Activated CD4-positive, alpha-beta T cell treated with anti-CD3 and anti-CD28 coated beads, Interleukin-2, amount 50 U/mL, for 48 hours (primary cell): ENCODE data around the gene WDR90.

ENCODE experiments used
- DNase-seq, 2 experiments: peaks; one replicate each; pipeline ENCODE4 v3.0.0-alpha.2; 2020

The WDR90 gene

DNA sequence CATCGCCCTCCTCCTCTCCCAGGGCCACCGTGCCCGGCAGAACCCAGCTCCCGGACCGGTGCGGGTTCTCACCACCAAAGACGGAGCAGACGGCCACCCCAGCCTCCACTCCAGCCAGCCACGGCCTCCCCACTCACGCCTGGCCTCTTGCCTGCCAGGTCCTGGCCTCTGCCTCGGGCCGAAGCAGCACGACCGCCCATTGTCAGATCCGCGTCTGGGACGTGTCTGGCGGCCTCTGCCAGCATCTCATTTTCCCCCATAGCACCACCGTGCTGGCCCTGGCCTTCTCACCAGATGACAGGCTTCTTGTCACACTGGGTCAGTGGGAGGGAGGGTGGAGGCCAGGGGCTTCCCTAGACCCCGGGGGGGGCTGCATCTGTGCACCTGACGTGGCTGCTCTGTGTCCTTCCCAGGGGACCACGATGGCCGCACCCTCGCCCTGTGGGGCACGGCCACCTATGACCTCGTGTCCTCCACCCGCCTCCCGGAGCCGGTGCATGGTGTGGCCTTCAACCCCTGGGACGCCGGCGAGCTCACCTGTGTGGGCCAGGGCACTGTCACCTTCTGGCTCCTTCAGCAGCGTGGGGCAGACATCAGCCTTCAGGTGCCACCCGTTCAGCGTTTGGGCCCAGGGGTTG, 12.1 kb downstream of the WDR90 start:
- no peak for DNase-seq

DNA sequence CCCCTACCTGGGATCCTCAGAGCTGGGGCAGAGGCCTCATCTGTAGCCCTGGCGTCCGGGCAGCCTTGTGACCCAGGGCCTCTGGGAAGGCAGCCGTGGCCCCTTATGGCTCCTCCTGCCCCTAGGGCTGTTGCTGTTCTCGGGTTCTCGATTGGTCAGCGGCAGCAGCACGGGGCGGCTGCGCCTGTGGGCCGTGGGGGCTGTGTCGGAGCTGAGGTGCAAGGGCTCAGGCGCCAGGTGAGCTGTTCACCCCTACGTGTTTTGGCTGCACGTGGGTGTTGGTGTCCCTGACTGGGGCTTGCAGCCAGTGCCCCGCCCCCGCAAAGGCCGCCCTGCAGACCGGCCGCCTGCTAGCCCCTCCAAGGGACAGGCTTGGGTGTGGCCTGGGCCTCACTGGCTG, 12.9 kb downstream of the WDR90 start:
- DNase-seq = no peak

DNA sequence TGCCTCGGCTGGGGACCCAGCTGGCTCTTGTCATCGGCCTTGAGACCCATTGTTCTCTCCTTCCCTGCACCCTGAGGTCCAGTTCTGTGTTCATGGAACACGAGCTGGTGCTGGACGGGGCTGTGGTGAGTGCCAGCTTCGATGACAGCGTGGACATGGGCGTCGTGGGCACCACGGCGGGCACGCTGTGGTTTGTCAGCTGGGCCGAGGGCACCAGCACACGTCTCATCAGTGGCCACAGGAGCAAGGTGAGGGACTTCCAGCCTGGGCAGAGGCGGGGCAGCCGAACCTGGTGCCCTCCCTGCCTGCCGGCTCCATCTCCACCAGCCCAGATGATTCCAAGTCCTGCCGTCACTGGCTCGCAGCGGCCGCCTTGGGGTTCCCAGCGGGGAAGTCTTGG, 13.4 kb downstream of the WDR90 start:
- DNase-seq = no peak

DNA sequence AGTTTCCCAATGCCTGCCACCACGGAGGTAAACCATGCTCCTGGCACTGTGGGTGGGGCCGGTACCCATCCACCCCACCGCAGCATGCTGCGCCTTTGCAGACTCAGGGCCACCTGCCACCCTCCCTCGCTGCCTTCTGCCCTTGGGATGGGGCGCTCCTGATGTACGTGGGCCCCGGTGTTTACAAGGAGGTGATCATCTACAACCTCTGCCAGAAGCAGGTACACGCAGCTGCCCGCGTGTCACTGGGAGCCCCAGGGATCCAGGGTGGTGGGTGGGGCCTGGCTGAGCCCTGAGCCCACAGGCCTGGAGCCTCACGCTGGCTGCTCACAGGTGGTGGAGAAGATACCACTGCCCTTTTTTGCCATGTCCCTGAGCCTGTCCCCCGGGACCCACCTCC, 17.4 kb downstream of the WDR90 start:
- no peak for DNase-seq

DNA sequence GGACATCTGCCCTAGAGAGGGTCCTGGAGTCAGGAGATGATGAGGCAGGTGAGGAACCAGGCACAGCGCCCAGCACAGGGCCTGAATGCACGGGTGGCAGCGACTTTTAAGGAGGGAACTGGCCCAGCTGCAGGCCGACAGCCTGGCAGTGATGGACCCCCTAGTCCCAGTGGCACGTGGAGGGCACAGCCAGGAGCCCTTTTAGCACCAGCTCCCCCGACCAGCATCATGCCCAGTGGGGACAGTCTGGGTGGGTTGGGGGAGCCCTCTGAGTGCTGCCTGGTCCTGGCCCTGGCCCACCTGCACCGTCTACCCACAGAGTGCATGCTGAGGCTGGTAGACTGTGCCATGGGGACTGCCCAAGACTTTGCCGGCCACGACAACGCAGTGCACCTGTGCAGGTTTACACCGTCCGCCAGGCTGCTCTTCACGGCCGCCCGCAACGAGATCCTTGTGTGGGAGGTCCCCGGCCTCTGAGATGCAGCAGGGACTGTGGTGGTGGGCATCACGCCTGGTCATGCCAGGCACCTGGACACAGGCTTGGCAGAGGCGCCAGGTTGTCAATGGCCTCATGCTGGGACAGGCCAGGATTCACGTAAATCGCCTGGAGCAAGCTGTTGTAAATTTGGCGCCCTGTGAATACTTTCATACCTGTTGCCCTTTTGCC, 18.1 kb downstream of the WDR90 start:
- DNase-seq = no peak

DNA sequence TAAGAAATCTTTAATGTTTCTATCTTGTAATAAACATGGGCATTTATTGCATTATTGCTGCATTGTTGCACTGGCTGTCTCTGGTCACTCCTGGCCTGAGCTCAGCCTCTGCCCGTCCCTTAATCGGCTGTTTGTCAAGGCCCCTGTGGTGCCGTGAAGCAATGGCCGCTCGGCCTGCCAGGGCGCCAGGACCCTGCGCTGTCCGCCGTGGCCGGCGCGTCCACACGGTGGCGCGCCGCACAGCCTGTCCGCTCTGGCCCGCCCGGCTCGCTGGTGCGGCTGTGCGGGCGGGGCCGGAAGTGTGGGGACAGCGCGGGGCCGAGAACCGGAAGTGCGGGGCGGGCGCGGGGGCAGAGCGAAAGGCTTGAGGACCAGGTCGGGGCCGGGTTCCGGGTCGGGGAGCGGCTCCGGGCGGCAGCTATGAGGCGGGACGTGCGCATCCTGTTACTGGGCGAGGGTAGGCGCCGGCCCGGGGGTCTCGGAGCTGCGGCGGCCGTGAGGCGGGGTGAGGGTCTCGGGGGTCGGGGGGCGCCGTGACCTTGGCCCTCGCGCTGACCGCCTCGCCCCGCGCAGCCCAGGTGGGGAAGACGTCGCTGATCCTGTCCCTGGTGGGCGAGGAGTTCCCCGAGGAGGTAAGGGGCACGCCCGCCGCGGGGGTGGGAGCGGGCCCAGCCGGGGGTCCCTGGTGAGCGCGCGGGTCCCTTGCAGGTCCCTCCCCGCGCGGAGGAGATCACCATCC, 18.8 kb downstream of the WDR90 start, which contains the start of gene RHOT2:
Gene RHOT2 (plus strand): TSS at position 353 of the 739 bp plus-strand sequence. CDS start 68 bp downstream, at position 421.
- DNase-seq = peak; percentile 93 to 95

DNA sequence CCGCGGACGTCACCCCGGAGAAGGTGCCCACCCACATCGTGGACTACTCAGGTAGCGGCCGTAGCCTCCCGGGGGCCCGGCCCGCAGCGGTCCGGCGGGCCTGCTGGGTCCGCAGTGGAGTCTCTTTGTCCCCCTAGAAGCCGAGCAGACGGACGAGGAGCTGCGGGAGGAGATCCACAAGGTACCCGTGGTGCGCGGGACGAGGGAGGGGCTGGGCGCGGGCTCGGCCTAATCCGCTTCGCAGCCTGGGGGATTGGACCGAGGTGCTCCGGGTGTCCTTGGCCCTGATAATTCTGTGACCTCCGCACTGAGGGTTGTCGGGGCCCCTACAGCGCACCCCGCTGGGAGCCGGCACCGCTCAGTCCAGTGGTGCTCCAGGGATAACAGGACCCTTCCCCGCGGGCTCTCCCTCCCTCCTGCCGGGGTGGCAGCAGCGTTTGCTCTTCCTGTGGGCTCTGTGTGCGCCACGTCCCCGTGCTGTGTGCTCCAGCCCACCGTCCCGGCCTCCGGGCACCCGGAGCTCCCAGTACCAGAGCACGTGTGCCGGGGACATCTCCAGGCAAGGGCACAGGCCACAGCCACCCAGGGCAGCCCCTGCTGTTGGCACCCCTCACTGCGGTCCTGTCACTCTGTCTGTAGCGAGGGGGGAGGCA, 19.5 kb downstream of the WDR90 start:
- DNase-seq = no peak

DNA sequence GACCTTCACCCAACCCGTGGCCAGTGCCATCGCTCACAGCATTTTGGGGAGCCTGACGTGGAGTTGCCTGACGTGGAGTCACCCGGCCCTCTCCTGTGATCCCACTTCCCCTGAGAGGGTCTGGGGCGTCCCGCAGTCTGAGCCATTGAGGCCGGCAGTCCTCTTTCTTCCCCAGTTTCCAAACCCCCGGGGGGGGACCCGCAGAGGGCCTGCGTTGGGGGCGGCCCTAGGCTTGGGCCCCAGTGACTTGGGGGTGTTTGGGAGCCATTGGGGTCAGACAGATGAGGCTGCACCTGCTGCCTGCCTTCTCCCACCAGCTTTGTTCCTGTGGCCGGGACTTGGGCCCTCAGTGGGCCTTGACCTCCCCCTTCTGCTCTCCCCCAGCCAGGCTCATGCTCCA, 20.5 kb downstream of the WDR90 start:
- no peak for DNase-seq

DNA sequence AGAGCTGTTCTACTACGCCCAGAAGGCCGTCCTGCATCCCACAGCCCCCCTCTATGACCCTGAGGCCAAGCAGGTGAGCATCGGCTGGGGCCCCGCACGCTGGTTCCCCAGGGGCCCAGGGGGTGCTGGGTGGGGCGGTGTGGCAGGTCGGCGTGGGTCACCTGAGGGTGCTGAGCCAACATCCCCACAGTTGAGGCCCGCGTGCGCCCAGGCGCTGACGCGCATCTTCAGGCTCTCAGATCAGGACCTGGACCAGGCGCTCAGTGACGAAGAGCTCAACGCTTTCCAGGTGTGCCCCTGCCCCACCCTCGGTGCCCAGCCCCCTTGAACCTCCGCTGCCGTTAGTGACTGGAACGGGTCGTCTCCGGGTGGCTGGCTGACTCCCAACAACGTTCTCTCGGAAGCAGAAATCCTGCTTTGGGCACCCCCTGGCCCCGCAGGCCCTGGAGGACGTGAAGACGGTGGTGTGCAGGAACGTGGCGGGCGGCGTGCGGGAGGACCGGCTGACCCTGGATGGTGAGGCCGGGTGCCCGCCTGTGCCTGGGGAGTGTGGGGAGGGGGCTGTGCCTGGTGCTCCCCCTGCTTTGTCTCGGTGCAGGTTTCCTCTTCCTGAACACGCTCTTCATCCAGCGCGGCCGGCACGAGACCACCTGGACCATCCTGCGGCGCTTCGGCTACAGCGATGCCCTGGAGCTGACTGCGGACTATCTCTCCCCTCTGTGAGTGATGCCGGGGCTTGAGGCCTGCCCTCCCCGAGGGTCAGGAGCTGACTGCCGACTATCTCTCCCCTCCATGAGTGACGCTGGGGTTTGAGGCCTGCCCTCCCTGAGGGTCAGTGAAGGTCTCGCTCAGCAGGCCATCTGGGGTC, 21.6 kb downstream of the WDR90 start:
- no peak for DNase-seq

DNA sequence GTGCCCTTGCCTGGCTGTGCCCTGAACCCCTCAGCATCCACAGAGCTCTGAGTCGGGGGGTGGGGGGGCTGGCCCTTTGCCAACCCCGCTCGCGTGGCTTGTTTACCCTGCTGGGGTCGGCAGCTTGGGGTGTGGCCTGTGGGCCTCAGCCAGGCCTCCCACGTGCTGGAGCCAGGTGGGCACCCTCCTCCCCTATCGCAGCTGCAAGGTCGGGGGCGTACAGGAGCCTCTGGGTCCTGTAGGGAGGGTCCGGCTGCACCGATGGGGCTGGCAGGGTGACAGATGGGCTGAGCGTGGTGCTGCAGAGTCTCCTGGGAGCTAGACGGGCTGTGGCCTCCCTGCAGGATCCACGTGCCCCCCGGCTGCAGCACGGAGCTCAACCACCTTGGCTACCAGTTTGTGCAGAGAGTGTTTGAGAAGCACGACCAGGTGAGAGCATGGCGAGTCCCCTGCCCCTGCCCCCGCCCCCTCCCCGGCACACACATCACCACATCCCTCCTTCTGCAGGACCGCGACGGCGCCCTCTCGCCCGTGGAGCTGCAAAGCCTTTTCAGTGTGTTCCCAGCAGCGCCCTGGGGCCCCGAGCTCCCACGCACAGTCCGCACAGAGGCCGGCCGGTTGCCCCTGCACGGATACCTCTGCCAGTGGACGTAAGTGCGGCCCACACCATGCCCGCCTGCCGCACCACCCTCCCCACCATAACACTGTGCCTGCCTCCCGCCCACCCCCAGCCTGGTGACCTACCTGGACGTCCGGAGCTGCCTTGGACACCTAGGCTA, 22.4 kb downstream of the WDR90 start:
- DNase-seq = no peak

DNA sequence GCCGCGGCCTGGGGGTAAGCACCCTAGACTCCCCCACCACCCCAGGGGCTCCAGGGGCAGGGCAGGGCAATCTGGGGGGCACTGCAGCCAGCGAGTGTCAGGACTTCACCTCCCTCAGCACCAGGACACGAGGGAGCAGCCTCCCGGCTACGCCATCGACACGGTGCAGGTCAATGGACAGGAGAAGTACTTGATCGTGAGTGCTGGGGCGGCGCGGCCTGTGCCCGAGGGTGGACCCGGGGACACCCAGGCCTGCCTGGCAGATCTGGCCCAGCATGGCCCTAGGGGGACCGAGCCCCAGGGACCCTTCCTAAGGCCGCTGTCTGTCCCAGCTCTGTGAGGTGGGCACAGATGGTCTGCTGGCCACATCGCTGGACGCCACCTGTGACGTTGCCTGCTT, 23.2 kb downstream of the WDR90 start:
- no peak for DNase-seq

DNA sequence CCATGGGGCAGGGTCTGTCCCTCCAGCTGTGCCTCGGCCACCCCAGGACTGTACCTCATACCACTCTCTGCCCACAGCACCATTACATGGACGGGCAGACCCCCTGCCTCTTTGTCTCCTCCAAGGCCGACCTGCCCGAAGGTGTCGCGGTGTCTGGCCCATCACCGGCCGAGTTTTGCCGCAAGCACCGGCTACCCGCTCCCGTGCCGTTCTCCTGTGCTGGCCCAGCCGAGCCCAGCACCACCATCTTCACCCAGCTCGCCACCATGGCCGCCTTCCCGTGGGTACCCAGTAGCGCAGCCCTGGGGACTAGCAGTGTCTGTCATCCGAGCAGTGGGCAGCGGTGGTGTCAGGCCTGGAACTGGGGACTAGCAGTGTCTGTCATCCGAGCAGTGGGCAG, 23.7 kb downstream of the WDR90 start:
- DNase-seq = no peak

DNA sequence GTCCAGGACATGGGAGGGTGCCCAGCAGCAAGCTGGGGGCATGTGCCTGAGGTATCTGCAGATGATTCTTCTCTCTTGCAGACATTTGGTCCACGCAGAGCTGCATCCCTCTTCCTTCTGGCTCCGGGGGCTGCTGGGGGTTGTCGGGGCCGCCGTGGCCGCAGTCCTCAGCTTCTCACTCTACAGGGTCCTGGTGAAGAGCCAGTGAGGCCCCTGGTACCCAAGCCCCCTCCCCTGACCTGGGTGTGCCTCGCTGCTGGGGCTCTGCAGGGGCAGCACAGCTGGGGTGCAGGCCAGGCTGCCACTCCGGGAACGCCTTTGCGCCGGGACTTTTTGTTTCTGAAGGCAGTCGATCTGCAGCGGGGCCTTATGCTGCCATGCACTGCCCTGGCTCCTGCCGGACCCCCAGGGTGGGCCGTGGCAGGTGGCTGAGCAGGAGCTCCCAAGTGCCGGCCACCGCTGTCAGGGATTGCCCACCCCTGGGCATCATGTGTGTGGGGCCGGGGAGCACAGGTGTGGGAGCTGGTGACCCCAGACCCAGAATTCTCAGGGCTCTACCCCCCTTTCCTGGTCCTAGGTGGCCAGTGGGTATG, 24.3 kb downstream of the WDR90 start:
- DNase-seq = no peak

DNA sequence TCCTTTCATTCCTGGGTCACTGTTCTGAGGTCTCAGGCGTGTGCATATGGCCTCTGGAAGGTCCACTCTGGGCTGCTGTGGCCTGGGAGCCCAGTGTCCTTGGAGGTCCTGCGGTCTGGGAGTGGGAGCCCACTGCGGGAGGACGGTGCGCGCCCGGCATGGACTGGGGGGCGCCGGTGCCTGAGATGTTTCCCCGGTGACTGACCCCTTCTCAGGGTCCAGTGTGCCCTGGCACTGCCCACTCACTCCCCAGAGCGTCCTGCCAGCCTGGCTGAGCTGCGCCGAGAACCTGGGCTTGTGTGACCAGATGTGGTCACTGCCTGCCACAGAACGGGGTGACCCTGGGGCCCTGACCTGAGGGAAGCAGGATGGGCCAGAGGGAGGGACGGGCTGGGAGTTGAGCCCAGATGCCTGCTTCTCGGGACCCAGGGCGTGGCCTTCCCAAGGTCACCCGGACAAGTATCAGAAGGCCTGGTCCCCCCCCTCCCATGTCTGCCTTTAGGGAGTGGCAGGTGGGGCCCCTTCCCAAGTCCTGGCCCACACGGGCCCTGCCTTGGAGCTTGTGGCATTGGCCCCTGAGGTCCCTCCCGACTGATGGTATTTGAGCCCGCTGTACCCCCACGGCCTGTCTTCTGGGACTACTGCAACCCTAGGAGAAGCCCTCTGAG, 25.2 kb downstream of the WDR90 start:
- DNase-seq = no peak

DNA sequence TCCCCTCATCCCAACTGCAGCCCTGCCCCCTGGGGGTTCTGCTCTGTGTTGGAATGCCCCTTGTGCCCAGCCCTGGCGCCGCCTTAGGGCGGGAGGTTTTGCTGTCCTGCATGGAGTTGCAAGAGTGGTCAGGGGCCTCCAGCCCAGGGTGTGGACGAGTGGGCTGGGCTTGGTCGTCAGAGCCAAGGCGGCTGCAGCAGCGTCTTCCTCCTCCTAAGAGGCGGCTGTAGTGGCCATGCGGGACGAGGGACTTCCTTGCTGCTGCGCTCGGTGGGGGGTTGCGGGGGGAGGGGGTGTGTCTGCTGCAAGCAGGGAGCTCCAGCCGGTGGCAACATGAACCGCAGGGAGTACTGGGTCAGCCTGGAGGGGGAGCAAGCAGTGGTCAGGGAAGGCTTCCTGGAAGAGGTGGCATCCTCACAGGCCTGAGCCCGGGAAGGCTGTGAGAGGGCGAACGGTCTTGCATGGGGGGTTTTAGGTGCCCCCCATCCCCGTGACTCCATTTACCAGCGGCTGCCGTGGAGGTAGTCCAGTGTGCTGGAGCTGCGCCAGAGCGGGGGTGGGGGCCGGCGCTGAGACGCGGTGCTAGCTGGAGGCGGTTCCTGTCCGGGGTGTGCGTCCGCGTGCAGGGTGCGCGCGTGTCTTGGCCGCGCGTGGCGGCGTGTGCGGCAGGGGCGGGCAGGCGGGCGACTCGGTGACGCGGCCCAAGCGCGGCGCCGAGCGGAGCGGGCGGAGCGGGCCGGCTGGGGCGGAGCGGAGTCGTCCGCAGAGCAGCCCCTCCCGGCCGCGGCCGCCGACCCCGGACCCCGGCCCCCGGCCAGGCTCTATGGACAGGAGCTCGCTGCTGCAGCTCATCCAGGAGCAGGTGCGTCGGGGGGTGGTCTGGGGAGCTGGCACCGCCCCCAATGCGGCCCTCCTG, 26.1 kb downstream of the WDR90 start, which contains the start of gene RHBDL1:
Gene RHBDL1 (plus strand): TSS at position 704 of the 916 bp plus-strand sequence. CDS start 120 bp downstream, at position 824.
- DNase-seq = no peak

DNA sequence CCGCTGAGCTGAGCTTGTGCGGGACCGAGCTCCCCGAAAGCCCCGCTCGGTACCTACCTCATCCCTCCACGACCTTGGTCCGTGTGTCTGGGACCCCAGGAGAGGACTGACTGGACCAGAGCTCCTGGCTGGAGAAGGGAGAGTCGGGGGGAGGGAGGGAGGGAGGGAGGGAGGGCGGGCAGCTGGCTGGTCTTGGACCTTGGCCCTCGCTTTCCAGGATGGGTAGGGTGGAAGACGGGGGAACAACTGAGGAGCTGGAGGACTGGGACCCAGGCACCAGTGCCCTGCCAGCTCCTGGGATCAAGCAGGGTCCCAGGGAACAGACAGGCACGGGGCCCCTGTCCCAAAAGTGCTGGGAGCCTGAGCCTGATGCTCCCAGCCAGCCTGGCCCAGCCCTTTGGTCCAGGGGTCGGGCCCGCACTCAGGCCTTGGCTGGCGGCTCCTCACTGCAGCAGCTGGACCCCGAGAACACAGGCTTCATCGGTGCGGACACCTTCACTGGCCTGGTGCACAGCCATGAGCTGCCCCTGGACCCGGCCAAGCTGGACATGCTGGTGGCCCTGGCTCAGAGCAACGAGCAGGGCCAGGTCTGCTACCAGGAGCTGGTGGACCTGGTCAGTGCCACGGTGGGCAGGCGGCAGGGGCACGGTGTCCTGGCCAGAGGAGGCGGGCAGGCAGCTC, 26.9 kb downstream of the WDR90 start:
- DNase-seq = no peak

DNA sequence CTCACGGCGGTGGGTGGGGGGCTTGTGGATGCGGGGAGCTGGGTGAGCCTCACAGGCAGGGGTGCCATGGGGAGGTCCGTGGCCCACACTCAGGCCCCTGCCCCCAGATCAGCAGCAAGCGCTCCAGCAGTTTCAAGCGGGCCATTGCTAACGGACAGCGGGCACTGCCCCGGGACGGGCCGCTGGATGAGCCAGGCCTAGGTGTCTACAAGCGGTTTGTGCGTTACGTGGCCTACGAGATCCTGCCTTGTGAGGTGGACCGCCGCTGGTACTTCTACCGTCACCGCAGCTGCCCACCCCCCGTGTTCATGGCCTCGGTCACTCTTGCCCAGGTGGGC, 27.4 kb downstream of the WDR90 start:
- no peak for DNase-seq

DNA sequence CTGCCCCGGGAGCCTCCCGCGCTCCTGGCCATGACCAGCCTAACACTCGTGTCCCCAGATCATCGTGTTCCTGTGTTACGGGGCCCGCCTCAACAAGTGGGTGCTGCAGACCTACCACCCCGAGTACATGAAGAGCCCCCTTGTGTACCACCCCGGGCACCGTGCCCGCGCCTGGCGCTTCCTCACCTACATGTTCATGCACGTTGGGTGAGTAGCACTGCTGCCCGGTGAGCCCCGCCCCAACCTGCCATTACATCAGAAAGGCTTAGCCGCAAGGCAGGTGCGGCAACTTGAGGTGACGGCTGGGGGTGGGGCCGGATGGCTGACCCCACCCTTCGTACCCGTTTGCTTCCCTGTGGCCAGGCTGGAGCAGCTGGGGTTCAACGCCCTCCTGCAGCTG, 27.7 kb downstream of the WDR90 start:
- DNase-seq = no peak
